Lung (tissue), 12 donors: ENCODE measurements around the gene ZNF532. TPM values are rescaled to one million over a fixed set of nuclear protein-coding genes. Genes with fewer than 3 reads are reported as not detected.

ENCODE experiments used
- ATAC-seq: fragments of 200-7000 bp; cut with Tn5 transposase; one replicate; pipeline ENCODE4 v1.9.1; 2020; ENCODE audit warnings: moderate number of reproducible peaks; ENCODE audit not compliant: insufficient read depth, low FRiP score
- DNase-seq, 3 donors: peaks; one replicate each; pipeline ENCODE4 v3.0.0-alpha.2; 2013 to 2017
- H3K27ac ChIP-seq, 2 donors: one replicate each; pipeline ENCODE4 v1.5.1; 2013; ENCODE audit warnings: mild to moderate bottlenecking in 2 of 2, moderate library complexity in 2 of 2, control low read depth in 1 of 2, inconsistent platforms in 1 of 2, low read depth in 1 of 2, low read length in 1 of 2
- H3K27me3 ChIP-seq, 3 donors: one replicate each; pipeline ENCODE4 v1.5.1; 2013; ENCODE audit warnings: low read length in 2 of 3; ENCODE audit not compliant: control insufficient read depth in 3 of 3, insufficient read depth in 3 of 3
- H3K36me3 ChIP-seq, 4 donors: one replicate each; pipeline ENCODE4 v1.5.1; 2013; ENCODE audit warnings: low read length in 4 of 4, mild to moderate bottlenecking in 1 of 4, moderate library complexity in 1 of 4; ENCODE audit not compliant: control insufficient read depth in 4 of 4, insufficient read depth in 4 of 4
- H3K4me1 ChIP-seq, 5 donors: one replicate each; pipeline ENCODE4 v1.5.1; 2013; ENCODE audit warnings: low read length in 5 of 5, mild to moderate bottlenecking in 2 of 5, moderate library complexity in 1 of 5; ENCODE audit not compliant: control insufficient read depth in 5 of 5, insufficient read depth in 5 of 5
- H3K4me3 ChIP-seq: one replicate; pipeline ENCODE4 v1.5.1; 2013; ENCODE audit warnings: mild to moderate bottlenecking, control low read depth, moderate library complexity
- H3K9ac ChIP-seq, 2 donors: one replicate each; pipeline ENCODE4 v1.5.1; 2013; ENCODE audit warnings: low read length in 2 of 2, control low read depth in 1 of 2; ENCODE audit not compliant: insufficient read depth in 1 of 2
- H3K9me3 ChIP-seq, 4 donors: one replicate each; pipeline ENCODE4 v1.5.1; 2013; ENCODE audit warnings: low read length in 3 of 4, mild to moderate bottlenecking in 1 of 4, moderate library complexity in 1 of 4; ENCODE audit not compliant: control insufficient read depth in 4 of 4, insufficient read depth in 3 of 4
- WGBS, 2 donors: extraction: QIAGEN DNeasy Blood & Tissue Kit; methylation state at CpG; one replicate each; pipeline ENCODE4 v1.1.7; 2013; 5-methylcytosine and 5-hydroxymethylcytosine counted together
- polyA plus RNA-seq, 2 donors: library from polyadenylated mRNA; stranded (reverse); fragments of 200-250 nt; gene quantifications; one replicate each; pipeline ENCODE4 v1.2.1, GENCODE V29; 2013
- total RNA-seq, 2 donors: library from RNA; depleted of rRNA in 1 of 2; stranded (reverse); fragments of >200 nt in 1 of 2; gene quantifications; one replicate each; pipeline ENCODE4 v1.2.1, GENCODE V29; 2014 to 2021
- TF ChIP-seq, protein P1 (sequence below): IDR thresholded peaks from 2 replicates; pipeline ENCODE4 v1.5.1; 2012; ENCODE audit warnings: mild to moderate bottlenecking; ENCODE audit errors: control extremely low read depth, extremely low read depth
- donor health status: control.
- donor health status: control.
- donor health status: Bipolar disorder and iron deficiency.
- donor health status: healthy.
- donor health status: DM: yes; HTN: yes; CAD: no.

Gene ZNF532
- total and polyA plus RNA-seq, 4 donors, result 12.3 to 128 (median 38.6) TPM

GRCh38 chr18:58962336-58962735, 97.7 kb downstream of the ZNF532 start:
- ATAC-seq (no peak), DNase-seq (no peak)
- TF ChIP-seq, protein P1, sequence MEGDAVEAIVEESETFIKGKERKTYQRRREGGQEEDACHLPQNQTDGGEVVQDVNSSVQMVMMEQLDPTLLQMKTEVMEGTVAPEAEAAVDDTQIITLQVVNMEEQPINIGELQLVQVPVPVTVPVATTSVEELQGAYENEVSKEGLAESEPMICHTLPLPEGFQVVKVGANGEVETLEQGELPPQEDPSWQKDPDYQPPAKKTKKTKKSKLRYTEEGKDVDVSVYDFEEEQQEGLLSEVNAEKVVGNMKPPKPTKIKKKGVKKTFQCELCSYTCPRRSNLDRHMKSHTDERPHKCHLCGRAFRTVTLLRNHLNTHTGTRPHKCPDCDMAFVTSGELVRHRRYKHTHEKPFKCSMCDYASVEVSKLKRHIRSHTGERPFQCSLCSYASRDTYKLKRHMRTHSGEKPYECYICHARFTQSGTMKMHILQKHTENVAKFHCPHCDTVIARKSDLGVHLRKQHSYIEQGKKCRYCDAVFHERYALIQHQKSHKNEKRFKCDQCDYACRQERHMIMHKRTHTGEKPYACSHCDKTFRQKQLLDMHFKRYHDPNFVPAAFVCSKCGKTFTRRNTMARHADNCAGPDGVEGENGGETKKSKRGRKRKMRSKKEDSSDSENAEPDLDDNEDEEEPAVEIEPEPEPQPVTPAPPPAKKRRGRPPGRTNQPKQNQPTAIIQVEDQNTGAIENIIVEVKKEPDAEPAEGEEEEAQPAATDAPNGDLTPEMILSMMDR, result no peak
- no peak overlapping the region for H3K27ac ChIP-seq
- H3K4me3 ChIP-seq, result no peak overlapping the region
- H3K27me3 ChIP-seq, result no peaks in the 10 kb centered on the region
- peaks cover 5 to 30% (median 18%) of the 10 kb centered on the region in 4 donors for H3K36me3 ChIP-seq
- peaks cover 4 to 25% (median 6%) of the 10 kb centered on the region in 5 donors for H3K4me1 ChIP-seq
- no peaks in the 10 kb centered on the region for H3K9me3 ChIP-seq
- no peak overlapping the region for H3K9ac ChIP-seq
- WGBS, 2 donors, result 97 to 98% methylated on average over 8 of the region's 8 CpGs

- no peaks in the 10 kb centered on the region for H3K9me3 ChIP-seq
- H3K27me3 ChIP-seq, result no peaks in the 10 kb centered on the region
- WGBS, 2 donors, result 68% methylated on average over 5 of the region's 5 CpGs
- TF ChIP-seq, protein P1, result no peak
- H3K9ac ChIP-seq, result peak overlapping the region in 1 of 2 donors; percentile 17
- H3K27ac ChIP-seq, result peak overlapping the region in 1 of 2 donors; percentile 17
- H3K4me1 ChIP-seq, result peaks cover 4 to 31% (median 16%) of the 10 kb centered on the region in 5 donors
- ATAC-seq (no peak), DNase-seq (no peak)
- no peak overlapping the region for H3K4me3 ChIP-seq
- peaks cover 2 to 31% (median 20%) of the 10 kb centered on the region in 4 donors for H3K36me3 ChIP-seq
These were observed 100.8 kb downstream of the ZNF532 start for GRCh38 chr18:58965291-58966004.

DNA sequence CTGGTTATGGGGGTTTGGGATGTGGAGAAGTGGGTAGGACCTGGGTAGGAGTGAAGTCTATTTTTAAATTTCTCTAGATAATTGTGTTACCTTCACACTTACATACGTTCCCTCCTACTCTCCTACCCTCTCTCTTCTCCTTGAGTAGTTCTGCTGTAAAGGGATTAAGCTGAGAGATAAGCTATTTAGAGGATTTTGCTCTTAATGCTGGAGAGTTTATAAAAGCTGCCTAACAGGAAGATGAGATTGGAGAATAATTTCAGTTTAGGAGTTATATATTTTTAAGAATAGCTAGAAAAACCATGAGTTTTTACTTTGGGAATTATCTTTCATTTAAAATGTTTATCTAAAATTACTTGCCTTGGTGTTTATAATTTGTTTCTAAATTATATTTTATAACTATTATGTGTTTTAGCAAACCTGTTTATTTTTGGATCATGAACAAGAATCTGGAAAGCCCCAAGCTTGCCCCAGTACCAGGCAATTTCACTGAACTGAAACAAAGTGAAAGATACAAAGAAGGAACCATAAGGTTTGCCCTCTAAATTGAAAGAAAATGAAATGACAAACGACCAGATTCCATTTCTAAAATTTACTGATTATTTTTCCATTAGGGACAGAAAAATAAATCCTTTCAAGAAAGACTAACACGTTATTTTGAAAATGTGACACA, 101.5 kb downstream of the ZNF532 start:
- WGBS, 2 donors, result 53 to 69% methylated on average over 3 of the region's 3 CpGs
- H3K36me3 ChIP-seq, result peaks cover 2 to 24% (median 17%) of the 10 kb centered on the region in 4 donors
- H3K27me3 ChIP-seq, result no peaks in the 10 kb centered on the region
- TF ChIP-seq, protein P1, result no peak
- DNase-seq (no peak), ATAC-seq (no peak)
- H3K9ac ChIP-seq, result peak overlapping the region in 1 of 2 donors; percentile 17
- H3K4me3 ChIP-seq, result no peak overlapping the region
- H3K27ac ChIP-seq, result no peak overlapping the region
- peaks cover 4 to 31% (median 16%) of the 10 kb centered on the region in 5 donors for H3K4me1 ChIP-seq
- no peaks in the 10 kb centered on the region for H3K9me3 ChIP-seq
